Osteocyte (in vitro differentiated cells): ENCODE measurements around the gene ARL15. TPM values are rescaled to one million over a fixed set of nuclear protein-coding genes. Genes with fewer than 3 reads are reported as not detected.

Experiments
- DNase-seq: peaks from one replicate; pipeline ENCODE4 v3.0.0; 2021; ENCODE audit warnings: mixed read lengths; ENCODE audit not compliant: unreplicated experiment; ENCODE audit errors: extremely low spot score
- H3K27ac Mint-ChIP-seq: one replicate; pipeline ENCODE4 v1.8.0; 2021; ENCODE audit warnings: mild to moderate bottlenecking, mixed read lengths; ENCODE audit not compliant: unreplicated experiment
- H3K27me3 Mint-ChIP-seq: one replicate; pipeline ENCODE4 v1.8.0; 2021; ENCODE audit warnings: mixed read lengths; ENCODE audit not compliant: unreplicated experiment
- H3K36me3 Mint-ChIP-seq: one replicate; pipeline ENCODE4 v1.8.0; 2021; ENCODE audit warnings: mixed read lengths; ENCODE audit not compliant: unreplicated experiment
- H3K4me1 Mint-ChIP-seq: one replicate; pipeline ENCODE4 v1.8.0; 2021; ENCODE audit warnings: mixed read lengths; ENCODE audit not compliant: unreplicated experiment
- H3K4me3 Mint-ChIP-seq: one replicate; pipeline ENCODE4 v1.8.0; 2021; ENCODE audit warnings: mild to moderate bottlenecking, moderate library complexity, mixed read lengths; ENCODE audit not compliant: unreplicated experiment
- H3K9me3 Mint-ChIP-seq: one replicate; pipeline ENCODE4 v1.8.0; 2021; ENCODE audit warnings: mixed read lengths; ENCODE audit not compliant: unreplicated experiment
- total RNA-seq: library from RNA; stranded (reverse); gene quantifications from 2 replicates; pipeline ENCODE4 v1.2.1, GENCODE V29; 2021
- TF ChIP-seq, protein P1 (sequence below): fragments of 200-600 bp; sonication (generic); IDR thresholded peaks from 2 replicates; pipeline ENCODE4 v1.5.0; 2021; ENCODE audit warnings: antibody characterized with exemption, mild to moderate bottlenecking, moderate library complexity

ARL15 gene
- total RNA-seq, 1 donor from 2014 or later, result 16.6 TPM

- no peaks in the 10 kb centered on the region for H3K27me3 Mint-ChIP-seq
- TF ChIP-seq, protein P1, sequence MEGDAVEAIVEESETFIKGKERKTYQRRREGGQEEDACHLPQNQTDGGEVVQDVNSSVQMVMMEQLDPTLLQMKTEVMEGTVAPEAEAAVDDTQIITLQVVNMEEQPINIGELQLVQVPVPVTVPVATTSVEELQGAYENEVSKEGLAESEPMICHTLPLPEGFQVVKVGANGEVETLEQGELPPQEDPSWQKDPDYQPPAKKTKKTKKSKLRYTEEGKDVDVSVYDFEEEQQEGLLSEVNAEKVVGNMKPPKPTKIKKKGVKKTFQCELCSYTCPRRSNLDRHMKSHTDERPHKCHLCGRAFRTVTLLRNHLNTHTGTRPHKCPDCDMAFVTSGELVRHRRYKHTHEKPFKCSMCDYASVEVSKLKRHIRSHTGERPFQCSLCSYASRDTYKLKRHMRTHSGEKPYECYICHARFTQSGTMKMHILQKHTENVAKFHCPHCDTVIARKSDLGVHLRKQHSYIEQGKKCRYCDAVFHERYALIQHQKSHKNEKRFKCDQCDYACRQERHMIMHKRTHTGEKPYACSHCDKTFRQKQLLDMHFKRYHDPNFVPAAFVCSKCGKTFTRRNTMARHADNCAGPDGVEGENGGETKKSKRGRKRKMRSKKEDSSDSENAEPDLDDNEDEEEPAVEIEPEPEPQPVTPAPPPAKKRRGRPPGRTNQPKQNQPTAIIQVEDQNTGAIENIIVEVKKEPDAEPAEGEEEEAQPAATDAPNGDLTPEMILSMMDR, result no peak
- no peak for DNase-seq
- H3K4me3 Mint-ChIP-seq, result no peak overlapping the region
- H3K9me3 Mint-ChIP-seq, result no peaks in the 10 kb centered on the region
- H3K4me1 Mint-ChIP-seq, result no peaks in the 10 kb centered on the region
- no peak overlapping the region for H3K27ac Mint-ChIP-seq
- no peaks in the 10 kb centered on the region for H3K36me3 Mint-ChIP-seq
Measured at GRCh38 chr5:54294097-54294667, 16.2 kb downstream of the ARL15 start.

DNA sequence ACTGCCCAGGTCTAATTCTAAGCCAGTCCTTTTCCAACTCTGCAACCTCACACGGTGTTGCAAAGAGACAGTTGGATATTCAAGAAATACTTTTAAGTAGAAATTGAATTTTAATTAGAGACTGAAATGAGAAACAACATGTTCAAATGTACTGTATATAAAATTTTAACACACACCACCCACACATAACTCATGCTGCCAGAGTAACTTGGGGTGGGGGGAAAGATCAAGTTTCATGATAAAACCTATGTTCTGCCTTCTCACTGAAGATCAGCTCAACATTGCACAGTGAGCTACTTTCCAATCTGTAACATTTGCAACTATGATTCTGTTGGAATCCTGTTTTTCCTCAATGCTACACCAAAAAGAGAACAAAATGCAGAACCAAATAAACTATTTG lies 17.5 kb downstream of the ARL15 start:
- H3K27ac Mint-ChIP-seq, result no peak overlapping the region

DNA sequence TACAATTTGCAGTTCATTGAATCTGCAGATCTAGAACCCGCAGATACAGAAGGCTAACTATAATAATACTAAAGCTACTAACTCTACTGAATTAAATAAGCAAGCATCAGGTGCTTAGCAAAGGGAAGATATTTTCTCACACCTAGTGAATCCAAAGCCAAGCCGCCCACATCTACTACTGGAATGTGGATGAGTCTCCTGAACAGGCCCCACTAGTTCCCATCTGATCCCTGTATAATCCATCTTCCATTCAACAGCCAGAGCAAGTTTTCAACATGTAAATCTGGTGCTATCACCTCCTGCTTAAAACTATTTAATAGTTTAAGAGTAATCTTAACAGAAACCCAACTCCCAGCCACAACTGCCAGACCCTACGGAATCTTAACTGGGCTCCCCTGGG lies 18.9 kb downstream of the ARL15 start:
- H3K36me3 Mint-ChIP-seq, result no peaks in the 10 kb centered on the region

More for the DNA sequence above, 17.5 kb downstream of the ARL15 start:
- H3K36me3 Mint-ChIP-seq, result no peaks in the 10 kb centered on the region
- no peaks in the 10 kb centered on the region for H3K4me1 Mint-ChIP-seq
- H3K27me3 Mint-ChIP-seq, result no peaks in the 10 kb centered on the region
- no peaks in the 10 kb centered on the region for H3K9me3 Mint-ChIP-seq
- DNase-seq, result no peak
- TF ChIP-seq, protein P1, result no peak
- no peak overlapping the region for H3K4me3 Mint-ChIP-seq

GRCh38 chr5:54289769-54290168 lies 20.6 kb downstream of the ARL15 start:
- Mint-ChIP-seq H3K4me1 (no peaks in the 10 kb centered on the region), H3K36me3 (no peaks in the 10 kb centered on the region), H3K27ac (no peak overlapping the region)

More for the DNA sequence above, 18.9 kb downstream of the ARL15 start:
- H3K9me3 Mint-ChIP-seq, result no peaks in the 10 kb centered on the region
- H3K4me3 Mint-ChIP-seq, result no peak overlapping the region
- TF ChIP-seq, protein P1, result no peak
- H3K27ac Mint-ChIP-seq, result no peak overlapping the region
- no peak for DNase-seq
- no peaks in the 10 kb centered on the region for H3K4me1 Mint-ChIP-seq
- no peaks in the 10 kb centered on the region for H3K27me3 Mint-ChIP-seq

DNA sequence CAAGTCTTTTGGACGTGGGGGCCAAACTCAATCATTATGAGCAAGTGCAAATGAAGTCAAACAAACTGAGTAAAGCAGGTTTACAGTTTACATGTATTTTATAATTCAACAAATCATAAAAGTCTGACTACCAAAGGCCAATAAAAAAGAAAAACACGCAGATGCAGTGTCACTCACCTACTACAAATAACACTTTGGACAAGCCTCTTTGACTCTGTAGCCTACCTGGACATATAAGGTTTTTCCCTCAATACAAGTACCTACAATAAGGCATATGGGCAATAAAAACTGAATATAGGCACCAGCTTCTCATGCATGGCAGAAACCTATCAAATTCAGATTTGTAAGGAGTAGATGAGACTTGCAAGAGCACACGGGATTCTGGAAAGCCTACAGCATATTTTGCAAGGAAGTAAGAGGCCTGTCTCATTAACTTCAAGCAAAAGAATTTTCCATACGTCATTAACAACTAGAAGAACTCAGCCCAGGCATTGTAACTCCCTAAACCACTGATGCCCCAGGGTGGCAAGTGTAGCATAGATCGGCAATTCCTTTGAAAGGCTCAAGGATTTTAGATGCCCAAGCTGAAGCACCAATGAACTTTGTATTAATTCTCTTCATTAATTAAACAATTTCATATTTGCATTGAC lies 21.7 kb downstream of the ARL15 start:
- TF ChIP-seq, protein P1, result no peak
- H3K27ac Mint-ChIP-seq, result no peak overlapping the region
- no peaks in the 10 kb centered on the region for H3K4me1 Mint-ChIP-seq
- H3K36me3 Mint-ChIP-seq, result no peaks in the 10 kb centered on the region
- no peaks in the 10 kb centered on the region for H3K27me3 Mint-ChIP-seq
- no peaks in the 10 kb centered on the region for H3K9me3 Mint-ChIP-seq
- no peak for DNase-seq
- H3K4me3 Mint-ChIP-seq, result no peak overlapping the region

More at GRCh38 chr5:54289769-54290168, 20.6 kb downstream of the ARL15 start:
- Mint-ChIP-seq H3K27me3 (no peaks in the 10 kb centered on the region), H3K9me3 (no peaks in the 10 kb centered on the region), H3K4me3 (no peak overlapping the region)
- DNase-seq, result no peak
- TF ChIP-seq, protein P1, result no peak
